Neural crest cell (in vitro differentiated cells): ENCODE results near the gene TMEM126B. TPM values are rescaled to one million over a fixed set of nuclear protein-coding genes. Genes with fewer than 3 reads are reported as not detected.
"Not testable (repeated sequence)": the region's sequence is repeated elsewhere in the genome, so short reads cannot be mapped to it uniquely, and the experiment has no call there.

ENCODE experiments used
- DNase-seq: peaks from one replicate; pipeline ENCODE4 v3.0.0; 2021; ENCODE audit warnings: low read depth, mixed read lengths, low spot score
- H3K27ac Mint-ChIP-seq: one replicate; pipeline ENCODE4 v1.8.0; 2021; ENCODE audit warnings: mild to moderate bottlenecking, mixed read lengths; ENCODE audit not compliant: unreplicated experiment
- H3K27me3 Mint-ChIP-seq: 2 replicates; pipeline ENCODE4 v1.8.0; 2021; ENCODE audit warnings: low read depth, mild to moderate bottlenecking, mixed read lengths
- H3K36me3 Mint-ChIP-seq: 2 replicates; pipeline ENCODE4 v1.8.0; 2021; ENCODE audit warnings: low read depth, mild to moderate bottlenecking, mixed read lengths
- H3K4me1 Mint-ChIP-seq: 2 replicates; pipeline ENCODE4 v1.8.0; 2021; ENCODE audit warnings: mixed read lengths
- H3K4me3 Mint-ChIP-seq: one replicate; pipeline ENCODE4 v1.8.0; 2021; ENCODE audit warnings: mild to moderate bottlenecking, mixed read lengths
- H3K9me3 Mint-ChIP-seq: 2 replicates; pipeline ENCODE4 v1.8.0; 2021; ENCODE audit warnings: mixed read lengths
- CTCF ChIP-seq: fragments of 200-600 bp; sonication (generic); conservative IDR thresholded peaks from 2 replicates; pipeline ENCODE4 v1.5.0; 2021; ENCODE audit warnings: antibody characterized with exemption, mild to moderate bottlenecking
- total RNA-seq: library from RNA; stranded (reverse); gene quantifications from 2 replicates; pipeline ENCODE4 v1.2.1, GENCODE V29; 2021

TMEM126B gene
- total RNA-seq, 1 donor from 2014 or later, result 48.4 TPM

DNA sequence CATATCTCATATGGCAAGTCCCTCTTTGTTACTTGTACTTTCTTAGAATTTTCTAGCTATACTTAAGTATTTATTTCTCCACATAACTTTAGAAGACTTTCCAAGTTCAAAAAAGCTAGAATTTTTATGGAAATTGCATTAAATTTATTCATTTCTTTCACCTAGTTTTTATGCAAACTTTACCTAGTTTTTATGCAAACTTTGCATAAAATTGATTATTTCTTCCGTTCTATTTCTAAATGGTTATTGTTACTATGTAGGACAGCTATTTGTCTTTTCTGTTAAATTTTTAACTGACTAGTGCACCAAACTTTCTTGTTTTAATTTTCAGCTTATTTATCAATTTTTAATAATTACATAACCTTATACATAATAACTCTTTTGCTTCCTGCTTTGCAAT is 39.8 kb downstream of the TMEM126B start:
- no peak for TF ChIP-seq CTCF
- Mint-ChIP-seq H3K4me3 (peak overlapping the region; percentile 20), H3K27ac (no peak overlapping the region), H3K9me3 (peaks cover 6% of the 10 kb centered on the region), H3K27me3 (no peaks in the 10 kb centered on the region), H3K4me1 (peaks cover 19% of the 10 kb centered on the region), H3K36me3 (peaks cover 10% of the 10 kb centered on the region)
- DNase-seq, result no peak

DNA sequence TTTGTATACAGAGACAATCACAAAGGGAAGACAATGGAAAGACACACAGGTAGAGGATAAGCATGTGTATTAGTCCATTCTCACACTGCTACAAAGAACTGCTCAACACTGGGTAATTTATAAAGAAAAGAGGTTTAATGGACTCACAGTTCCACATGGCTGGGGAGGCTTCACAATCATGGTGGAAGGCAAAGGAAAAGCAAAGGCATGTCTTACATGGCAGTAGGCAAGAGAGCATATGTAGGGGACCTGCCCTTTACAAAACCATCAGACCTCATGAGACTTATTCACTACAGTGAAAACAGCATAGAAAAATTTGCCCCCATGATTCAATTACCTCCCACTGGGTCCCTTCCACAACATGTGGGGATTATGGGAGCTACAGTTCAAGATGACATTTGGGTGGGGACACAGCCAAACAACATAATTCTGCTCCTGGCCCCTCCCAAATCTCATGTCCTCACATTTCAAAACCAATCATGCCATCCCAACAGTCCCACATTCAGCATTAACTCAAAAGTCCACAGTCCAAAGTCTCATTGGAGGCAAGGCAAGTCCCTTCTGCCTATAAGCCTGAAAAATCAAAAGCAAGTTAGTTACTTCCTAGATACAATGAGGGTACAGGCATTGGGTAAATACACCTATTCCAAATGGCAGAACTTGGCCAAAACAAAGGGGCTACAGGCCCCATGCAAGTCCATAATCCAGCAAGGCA is 42.7 kb downstream of the TMEM126B start:
- not testable (repeated sequence) for H3K27ac Mint-ChIP-seq, H3K4me1 Mint-ChIP-seq, H3K4me3 Mint-ChIP-seq, H3K27me3 Mint-ChIP-seq, DNase-seq, H3K36me3 Mint-ChIP-seq
- peaks cover 10% of the 10 kb centered on the region for H3K9me3 Mint-ChIP-seq

DNA sequence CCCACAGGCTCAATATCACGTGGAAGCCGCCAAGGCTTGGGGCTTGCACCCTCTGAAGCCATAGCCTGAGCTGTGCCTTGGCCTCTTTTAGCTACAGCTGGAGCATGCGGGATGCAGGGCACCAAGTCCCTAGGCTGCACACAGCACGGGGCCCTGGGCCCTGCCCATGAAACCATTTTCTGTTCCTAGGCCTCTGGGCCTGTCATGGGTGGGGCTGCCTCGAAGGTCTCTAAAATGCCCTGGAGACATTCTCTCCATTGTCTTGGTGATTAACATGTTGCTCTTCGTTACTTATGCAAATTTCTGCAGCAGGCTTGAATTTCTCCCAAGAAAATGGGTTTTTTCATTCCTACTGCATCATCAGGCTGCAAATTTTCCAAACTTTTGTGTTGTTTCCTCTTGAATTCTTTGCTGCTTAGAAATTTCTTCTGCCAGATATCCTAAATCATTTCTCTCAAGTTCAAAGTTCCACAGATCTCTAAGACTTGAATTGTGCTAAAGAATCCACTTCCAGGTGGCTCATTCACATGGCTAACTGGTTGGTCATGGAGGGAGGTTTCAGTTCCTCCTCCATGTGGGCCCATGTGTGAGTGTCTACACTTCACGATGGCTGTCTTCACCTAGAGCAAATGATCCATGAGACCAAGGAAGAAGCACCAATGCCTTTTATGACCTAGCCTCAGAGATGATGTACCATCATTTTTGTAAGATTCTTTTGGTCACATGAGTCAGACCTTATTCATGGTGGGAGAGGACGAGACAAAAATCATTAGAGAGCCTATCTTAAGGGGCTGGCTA is 43.9 kb downstream of the TMEM126B start:
- no peak overlapping the region for H3K4me3 Mint-ChIP-seq
- DNase-seq, result no peak
- peaks cover 10% of the 10 kb centered on the region for H3K9me3 Mint-ChIP-seq
- no peak overlapping the region for H3K27ac Mint-ChIP-seq
- H3K27me3 Mint-ChIP-seq, result peaks cover 2% of the 10 kb centered on the region
- no peaks in the 10 kb centered on the region for H3K4me1 Mint-ChIP-seq
- no peak for TF ChIP-seq CTCF
- no peaks in the 10 kb centered on the region for H3K36me3 Mint-ChIP-seq

DNA sequence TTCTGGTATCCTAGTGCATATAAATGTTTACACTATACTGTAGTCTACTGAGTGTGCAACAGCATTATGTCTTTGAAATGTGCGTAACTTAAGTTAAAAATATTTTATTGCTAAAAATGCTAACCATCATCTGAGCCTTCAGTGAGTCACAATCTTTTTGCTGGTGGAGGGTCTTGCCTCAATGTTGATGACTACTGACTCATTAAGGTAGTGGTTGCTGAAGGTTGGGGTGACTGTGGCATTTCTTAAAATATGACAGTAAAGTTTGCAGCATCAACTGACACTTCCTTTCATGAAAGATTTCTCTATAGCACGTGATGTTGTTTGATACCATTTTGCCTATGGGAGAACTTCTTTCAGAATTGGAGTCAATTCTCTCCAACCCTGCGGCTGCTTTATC is 45.0 kb downstream of the TMEM126B start:
- H3K36me3 Mint-ChIP-seq, result no peaks in the 10 kb centered on the region
- TF ChIP-seq CTCF, result no peak
- no peak overlapping the region for H3K4me3 Mint-ChIP-seq
- H3K9me3 Mint-ChIP-seq, result peaks cover 10% of the 10 kb centered on the region
- H3K27me3 Mint-ChIP-seq, result peaks cover 2% of the 10 kb centered on the region
- no peak overlapping the region for H3K27ac Mint-ChIP-seq
- no peak for DNase-seq
- H3K4me1 Mint-ChIP-seq, result no peaks in the 10 kb centered on the region

DNA sequence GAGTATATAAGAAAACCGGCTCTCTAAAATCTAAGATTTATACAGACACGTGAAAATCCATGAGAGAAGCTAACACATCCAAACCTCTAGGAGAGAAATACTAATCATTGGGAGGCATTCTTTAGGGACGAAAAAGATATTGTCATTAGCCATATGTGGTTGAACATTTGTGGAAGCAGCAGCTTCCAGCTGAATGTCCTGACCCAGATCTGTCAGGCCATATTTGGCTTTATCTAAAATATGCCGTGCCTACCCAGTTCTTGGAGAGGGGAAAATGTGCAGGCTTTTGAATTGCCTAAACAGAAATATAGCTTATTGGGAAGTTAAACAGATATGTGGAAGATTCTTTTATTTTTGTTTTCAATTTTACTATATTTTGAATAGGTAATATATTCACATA is 51.2 kb downstream of the TMEM126B start:
- Mint-ChIP-seq H3K9me3 (no peaks in the 10 kb centered on the region), H3K4me1 (no peaks in the 10 kb centered on the region), H3K4me3 (no peak overlapping the region), H3K36me3 (no peaks in the 10 kb centered on the region), H3K27me3 (peaks cover 2% of the 10 kb centered on the region), H3K27ac (no peak overlapping the region)
- no peak for DNase-seq
- TF ChIP-seq CTCF, result no peak

GRCh38 chr11:85680897-85681296 is 52.5 kb downstream of the TMEM126B start:
- Mint-ChIP-seq H3K4me1 (no peaks in the 10 kb centered on the region), H3K36me3 (no peaks in the 10 kb centered on the region), H3K27ac (no peak overlapping the region), H3K27me3 (peaks cover 2% of the 10 kb centered on the region), H3K4me3 (no peak overlapping the region), H3K9me3 (no peaks in the 10 kb centered on the region)
- no peak for DNase-seq
- no peak for TF ChIP-seq CTCF
